ENCODE data around the gene DISP1.

DISP1 gene

DNA sequence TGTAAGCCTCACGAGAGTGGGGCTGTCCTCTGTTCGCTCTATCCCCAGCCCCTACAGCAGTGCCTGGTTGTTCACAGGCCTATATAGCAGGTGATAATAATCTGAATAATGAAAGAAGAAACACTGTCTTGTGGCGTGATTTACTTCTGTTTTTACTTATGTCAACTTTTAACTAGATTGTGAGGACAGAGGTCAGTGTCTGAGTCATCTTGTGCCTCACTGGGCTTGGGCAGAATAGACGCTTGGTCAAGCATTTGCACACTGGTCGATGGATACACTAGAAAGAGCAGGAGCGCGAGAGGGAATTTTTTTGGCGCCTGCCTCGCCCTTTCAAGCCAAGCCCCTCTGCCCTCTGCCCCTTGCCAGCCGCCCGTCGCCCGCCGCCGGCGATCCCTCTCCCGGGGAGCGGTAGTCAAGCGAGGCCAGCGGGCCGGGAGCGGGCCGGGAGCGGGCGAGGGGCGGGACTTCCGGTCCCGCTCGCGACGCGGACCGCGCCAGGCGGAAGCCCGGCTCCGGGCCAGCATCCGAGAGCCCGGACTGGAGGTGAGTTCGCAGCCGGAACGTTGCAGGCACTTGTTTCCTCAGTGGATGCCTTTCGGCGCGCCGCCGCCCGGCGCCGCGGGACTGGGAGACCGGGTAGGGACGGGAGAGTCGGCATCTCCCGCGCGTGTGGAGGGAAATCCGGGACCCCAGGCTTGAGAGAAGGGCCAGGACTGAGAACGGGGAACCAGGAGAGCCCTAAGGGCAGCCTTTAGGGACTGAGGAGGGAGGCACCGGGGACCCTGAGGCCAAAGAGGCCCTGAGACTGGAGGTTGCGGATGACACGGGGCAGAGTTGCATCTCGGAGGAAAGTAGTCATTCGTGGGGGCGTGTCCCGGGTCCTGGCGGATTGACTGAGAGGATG lies at the start of gene DISP1:
DISP1 (plus strand) TSS at position 504 of the 904 bp plus-strand sequence. CDS start 127,785 bp downstream, outside the sequence.
- DNase-seq: peak; percentile 80

GRCh38 chr1:222767152-222767571 lies 47.7 kb upstream of the DISP1 start:
- peak; percentile 3 for DNase-seq

DNA sequence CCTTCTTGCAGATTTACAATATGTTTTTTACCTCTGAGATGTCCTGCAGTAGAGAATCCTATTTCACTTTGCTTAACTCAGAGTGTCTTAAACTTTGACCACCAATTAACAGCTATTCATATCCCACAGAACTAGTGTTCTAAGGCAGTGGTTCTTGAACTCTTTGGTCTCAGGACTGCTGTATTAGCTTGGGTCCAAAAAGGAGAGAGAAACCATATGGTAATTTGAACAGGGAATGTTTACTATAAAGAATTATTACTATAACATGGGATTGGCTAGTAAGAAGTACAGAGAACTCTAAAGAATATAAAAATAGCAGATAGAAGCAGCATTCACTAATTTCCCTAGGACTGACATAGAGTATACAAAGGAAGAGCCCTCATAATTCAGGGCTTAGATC lies 46.2 kb upstream of the DISP1 start:
- no peak for DNase-seq

GRCh38 chr1:222769181-222769580 lies 45.7 kb upstream of the DISP1 start:
- DNase-seq: peak; percentile 5

DNA sequence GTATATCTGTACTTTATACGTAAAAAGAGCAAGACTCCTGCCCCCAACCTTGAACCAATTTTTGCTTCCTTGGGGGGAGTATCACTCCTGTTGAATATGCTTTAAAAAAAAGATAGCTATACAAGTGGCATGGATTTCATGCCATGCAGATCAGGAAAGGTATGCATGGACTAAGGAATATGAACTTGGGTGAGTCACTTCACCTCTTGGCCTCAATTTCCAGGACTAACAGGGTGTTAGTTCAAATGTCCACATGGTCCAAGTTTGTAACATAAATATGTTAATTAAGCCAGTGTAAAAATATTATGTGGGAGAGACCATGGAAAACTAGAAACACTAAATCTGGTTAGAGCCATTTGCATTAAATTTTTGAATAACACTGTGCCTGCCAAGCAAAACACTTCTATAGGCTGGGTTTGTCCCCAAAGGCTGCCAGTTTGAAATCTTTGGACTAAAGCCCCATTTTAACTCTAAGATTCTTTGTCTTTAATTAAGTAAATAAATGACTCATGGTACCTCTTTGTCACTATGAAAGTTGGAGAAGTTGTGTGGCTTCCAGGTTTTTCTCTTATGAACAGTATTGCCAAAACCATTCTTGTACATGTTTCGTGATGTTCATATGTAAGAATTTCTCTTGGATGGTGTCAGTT lies 44.7 kb upstream of the DISP1 start:
- DNase-seq: no peak

DNA sequence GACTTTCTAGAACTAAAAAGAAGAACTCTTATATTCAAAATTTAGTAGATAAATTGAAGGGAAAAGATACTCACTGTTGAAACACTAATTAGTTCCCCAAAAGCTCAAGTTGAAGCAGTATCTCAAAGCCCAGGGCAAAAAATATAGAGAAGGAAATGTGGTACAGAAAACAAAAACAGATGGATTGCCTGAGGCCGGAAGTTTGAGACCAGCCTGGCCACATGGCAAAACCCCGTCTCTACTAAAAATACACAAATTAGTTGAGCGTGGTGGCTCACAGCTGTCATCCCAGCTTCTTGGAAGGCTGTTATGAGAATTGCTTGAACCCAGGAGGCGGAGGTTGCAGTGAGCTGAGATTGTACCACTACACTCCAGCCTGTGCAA lies 41.9 kb upstream of the DISP1 start:
- peak; percentile 17 for DNase-seq

- no peak for DNase-seq
Measured at GRCh38 chr1:222777463-222777862, 37.4 kb upstream of the DISP1 start.

- DNase-seq: no peak
Measured at GRCh38 chr1:222777977-222778376, 36.9 kb upstream of the DISP1 start.

DNA sequence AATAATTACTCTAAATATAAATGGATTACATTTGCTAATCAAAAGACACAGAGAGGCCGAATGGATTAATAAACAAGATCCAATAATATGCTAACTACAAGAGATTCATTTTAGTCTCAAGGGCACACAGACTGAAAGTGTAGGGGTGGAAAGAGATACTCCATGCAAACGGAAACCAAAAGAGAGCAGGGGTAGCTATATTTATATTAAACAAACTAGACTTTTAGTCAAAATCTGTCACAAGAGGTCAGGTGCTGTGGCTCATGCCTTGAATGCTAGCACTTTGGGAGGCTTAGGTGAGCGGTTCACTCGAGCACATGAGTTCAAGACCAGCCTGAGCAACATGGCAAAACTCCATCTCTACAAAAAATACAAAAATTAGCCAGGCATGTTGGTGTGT lies 33.6 kb upstream of the DISP1 start:
- DNase-seq: no peak

DNA sequence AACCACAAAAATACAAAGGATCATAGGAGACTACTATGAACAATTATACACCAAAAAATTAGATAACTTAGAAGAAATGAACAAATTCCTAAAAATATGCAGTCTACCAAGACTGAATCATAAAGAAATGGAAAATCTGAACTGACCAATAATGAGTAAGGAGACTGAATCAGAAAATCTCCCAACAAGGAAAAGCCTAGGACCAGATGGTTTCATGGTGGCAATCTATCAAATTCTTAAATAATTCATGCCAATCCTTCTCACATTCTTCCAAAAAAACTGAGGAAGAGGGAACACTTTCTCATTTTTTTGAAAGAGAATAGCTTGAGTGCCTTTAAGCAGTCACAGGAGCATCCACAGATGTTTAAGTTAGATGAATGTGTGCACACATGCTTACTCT lies 31.8 kb upstream of the DISP1 start:
- no peak for DNase-seq

DNA sequence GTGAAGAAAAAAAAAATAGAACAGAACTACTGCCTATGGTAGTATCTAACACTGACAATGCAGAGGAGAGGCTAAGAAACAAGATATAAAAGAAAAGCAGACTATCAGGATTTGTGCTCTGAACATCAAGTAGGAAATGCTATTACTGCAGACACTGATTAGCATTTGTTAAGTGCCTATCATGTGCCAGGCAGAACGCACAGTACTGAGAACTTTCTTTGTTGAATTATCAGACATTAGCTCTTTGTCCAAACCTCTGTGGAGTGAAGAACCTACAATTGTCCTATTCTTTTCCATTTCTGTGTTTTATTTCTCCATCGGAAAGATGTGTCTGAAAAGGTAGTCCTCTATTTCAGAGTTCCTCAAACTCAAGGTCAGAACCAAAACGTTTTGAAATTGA lies 30.5 kb upstream of the DISP1 start:
- DNase-seq: no peak

DNA sequence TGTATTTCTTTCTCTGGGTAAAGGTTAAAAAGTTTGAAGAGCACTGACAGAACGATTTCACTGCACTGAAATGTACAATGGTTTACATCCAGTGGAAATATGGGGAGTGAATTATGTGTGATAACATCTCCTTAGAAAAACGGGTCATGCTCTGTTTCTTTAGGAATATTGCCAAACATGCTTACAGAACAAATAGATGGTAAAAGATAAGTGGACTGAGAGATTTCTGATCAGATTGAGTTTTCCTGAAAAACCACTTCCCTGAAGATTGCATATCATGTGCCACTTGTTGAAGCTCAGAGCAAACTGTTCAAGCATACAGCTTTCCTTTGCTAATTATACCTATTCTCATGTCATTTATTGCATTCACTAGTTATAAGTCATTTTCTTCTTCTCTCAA lies 29.9 kb upstream of the DISP1 start:
- no peak for DNase-seq

- no peak for DNase-seq
Measured at GRCh38 chr1:222785529-222785928, 29.3 kb upstream of the DISP1 start.

GRCh38 chr1:222786121-222786520 lies 28.7 kb upstream of the DISP1 start:
- DNase-seq: no peak

DNA sequence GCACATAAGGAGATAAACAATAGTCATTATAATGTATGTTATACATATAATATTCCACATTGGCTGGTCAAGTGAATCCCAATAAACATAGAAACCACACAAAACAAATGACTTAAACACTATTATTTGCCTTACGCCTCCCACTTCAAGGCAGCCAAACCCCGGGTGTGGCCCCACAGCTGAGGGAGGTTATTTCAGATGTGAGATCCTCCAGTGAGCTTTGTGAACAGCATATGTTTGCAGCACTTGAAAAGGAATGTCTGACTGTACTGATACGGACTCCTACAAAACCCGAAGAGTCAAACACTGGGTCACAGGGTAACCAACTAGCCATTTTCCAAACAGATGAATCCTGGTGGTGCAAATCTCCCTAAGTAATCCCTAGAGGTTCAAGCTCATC lies 27.1 kb upstream of the DISP1 start:
- no peak for DNase-seq

- DNase-seq: no peak
Measured at GRCh38 chr1:222788402-222789156, 26.3 kb upstream of the DISP1 start.

- no peak for DNase-seq
Measured at GRCh38 chr1:222790115-222790514, 24.7 kb upstream of the DISP1 start.

- DNase-seq: peak; percentile 23
Measured at GRCh38 chr1:222790520-222790919, 24.3 kb upstream of the DISP1 start.

- DNase-seq: no peak
Measured at GRCh38 chr1:222791006-222791710, 23.7 kb upstream of the DISP1 start.

GRCh38 chr1:222792744-222793143 lies 22.1 kb upstream of the DISP1 start:
- no peak for DNase-seq

DNA sequence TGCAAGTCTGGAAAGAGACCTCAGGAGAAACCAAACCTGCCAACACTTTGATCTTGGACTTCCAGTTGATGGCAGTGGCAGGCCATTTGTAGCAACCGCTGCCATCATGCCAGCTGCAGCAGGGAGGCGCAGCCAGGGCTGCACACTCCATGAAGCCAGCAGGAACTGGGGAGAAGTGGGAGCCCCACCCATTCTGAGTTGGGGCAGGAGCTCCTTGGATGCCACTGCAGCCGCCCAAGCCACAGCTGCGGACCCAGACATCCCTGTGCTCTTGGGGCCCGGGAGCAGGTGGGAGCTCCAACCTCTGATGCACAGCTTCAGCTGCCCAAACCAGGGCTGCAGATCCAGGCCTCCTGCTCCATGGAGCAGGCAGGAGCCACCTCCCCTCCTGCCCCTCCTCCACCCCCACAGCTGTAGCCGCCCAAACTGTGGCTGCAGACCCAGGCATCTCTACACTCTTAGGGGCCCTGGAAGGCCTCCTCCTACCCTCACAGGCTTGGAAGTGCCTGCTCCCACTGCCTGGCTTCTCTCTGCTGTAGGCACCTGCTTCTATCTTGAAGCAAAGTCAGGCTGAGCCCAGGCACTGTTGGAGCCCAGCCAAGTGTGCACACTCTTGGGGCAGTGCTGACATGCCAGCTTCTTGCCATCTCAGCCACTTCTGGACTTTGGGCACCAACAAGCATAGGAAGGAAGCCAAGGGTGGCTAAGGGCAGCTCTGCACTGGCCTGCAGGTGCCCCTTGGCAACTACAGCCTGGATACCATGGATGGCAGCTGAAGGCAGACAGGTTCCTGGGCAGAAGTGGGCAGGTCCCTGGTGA lies 20.0 kb upstream of the DISP1 start:
- DNase-seq: no peak

- no peak for DNase-seq
Measured at GRCh38 chr1:222798116-222798515, 16.7 kb upstream of the DISP1 start.
